Measurements from ENCODE around the gene GALNT3.

GALNT3 gene

GRCh38 chr2:165746501-165746900, 47.5 kb downstream of the GALNT3 start:
- in situ Hi-C loops (cut with MboI; ENCODE audit: low sequenced_read_pairs): no loop called here

- in situ Hi-C loops (cut with MboI; ENCODE audit: low sequenced_read_pairs): no loop called here
Observed at GRCh38 chr2:165745916-165746315, 48.1 kb downstream of the GALNT3 start.

GRCh38 chr2:165743442-165743841, 50.6 kb downstream of the GALNT3 start:
- in situ Hi-C loops (cut with MboI; ENCODE audit: low sequenced_read_pairs): no loop called here

GRCh38 chr2:165725421-165725820, 68.6 kb downstream of the GALNT3 start:
- in situ Hi-C loops (cut with MboI; ENCODE audit: low sequenced_read_pairs): no loop called here

- in situ Hi-C loops (cut with MboI; ENCODE audit: low sequenced_read_pairs): no loop called here
Observed at GRCh38 chr2:165720511-165720910, 73.5 kb downstream of the GALNT3 start.

- in situ Hi-C loops (cut with MboI; ENCODE audit: low sequenced_read_pairs): no loop called here
Observed at GRCh38 chr2:165718610-165719210, 75.3 kb downstream of the GALNT3 start.

GRCh38 chr2:165716091-165716490, 78.0 kb downstream of the GALNT3 start:
- in situ Hi-C loops (cut with MboI; ENCODE audit: low sequenced_read_pairs): no loop called here

- in situ Hi-C loops (cut with MboI; ENCODE audit: low sequenced_read_pairs): no loop called here
Observed at GRCh38 chr2:165706960-165707487, 87.0 kb downstream of the GALNT3 start.

- in situ Hi-C loops (cut with MboI; ENCODE audit: low sequenced_read_pairs): no loop called here
Observed at GRCh38 chr2:165701147-165701546, 92.9 kb downstream of the GALNT3 start.

- in situ Hi-C loops (cut with MboI; ENCODE audit: low sequenced_read_pairs): no loop called here
Observed at GRCh38 chr2:165700531-165700930, 93.5 kb downstream of the GALNT3 start.

GRCh38 chr2:165699946-165700345, 94.1 kb downstream of the GALNT3 start:
- in situ Hi-C loops (cut with MboI; ENCODE audit: low sequenced_read_pairs): no loop called here

- in situ Hi-C loops (cut with MboI; ENCODE audit: low sequenced_read_pairs): no loop called here
Observed at GRCh38 chr2:165698444-165698884, 95.6 kb downstream of the GALNT3 start.

GRCh38 chr2:165697748-165698443, 96.2 kb downstream of the GALNT3 start:
- in situ Hi-C loops (cut with MboI; ENCODE audit: low sequenced_read_pairs): no loop called here
